ENCODE data around the gene SLC25A12.

DNA sequence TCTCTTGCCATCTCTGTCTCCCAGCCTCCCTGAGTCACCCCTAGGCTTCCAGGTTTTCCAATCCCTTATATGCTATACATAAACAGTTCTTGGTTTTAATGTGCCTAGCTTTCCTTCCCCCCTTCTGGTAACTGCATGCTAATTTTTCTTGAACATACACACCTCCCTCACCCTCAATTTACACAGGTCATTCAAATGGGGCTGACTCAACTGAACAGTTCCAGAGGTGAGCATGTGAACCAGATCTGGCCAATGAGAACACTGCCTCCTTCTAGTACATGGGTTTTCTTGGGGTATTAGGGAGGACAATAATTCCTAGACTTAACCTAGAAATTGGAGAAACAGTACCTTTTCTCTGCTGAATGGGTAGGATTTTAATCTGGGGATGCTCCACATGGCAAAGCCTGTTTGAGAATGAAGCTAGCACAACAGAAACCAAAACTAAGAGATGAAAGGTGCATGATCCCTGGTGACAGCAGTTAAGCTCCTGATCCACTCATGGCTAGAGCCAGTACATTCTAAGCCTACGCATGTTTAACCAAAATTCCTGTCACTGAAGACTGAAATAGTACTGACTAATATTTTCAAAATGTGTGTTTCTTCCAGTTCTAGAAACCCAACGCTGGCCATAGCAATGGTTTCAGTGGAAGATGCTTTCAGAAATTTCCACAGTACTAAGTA is 11.8 kb downstream of the SLC25A12 start:
- TF ChIP-seq SUZ12 (IDR thresholded peaks at IDR 0.05; ENCODE audit: extremely low read depth, insufficient read depth, insufficient read length) = no peak
- no peak for TF ChIP-seq ZNF274 (IDR thresholded peaks at IDR 0.05; ENCODE audit: low read depth, low read length)
